Small intestine (tissue), 7 donors: Measurements from ENCODE around the gene LIM2. TPM values are rescaled to one million over a fixed set of nuclear protein-coding genes. Genes with fewer than 3 reads are reported as not detected.

ENCODE experiments used
- DNase-seq, 2 donors: peaks; one replicate each; pipeline versions ENCODE4 v3.0.0 to v3.0.0-alpha.2; 2013
- FAIRE-seq: peaks from 2 replicates; lab custom pipeline; 2012; peaks lifted over from hg19 to GRCh38; lab: Jason Lieb, UNC
- H3K27ac ChIP-seq, 3 donors: one replicate each; pipeline ENCODE4 v1.5.1; 2013; ENCODE audit warnings: low read length in 2 of 3, mild to moderate bottlenecking in 2 of 3, control low read depth in 1 of 3, inconsistent platforms in 1 of 3, low read depth in 1 of 3, moderate library complexity in 1 of 3
- H3K27me3 ChIP-seq, 3 donors: one replicate each; pipeline ENCODE4 v1.6.1; 2013; ENCODE audit warnings: low read length in 3 of 3, inconsistent platforms in 1 of 3; ENCODE audit not compliant: control insufficient read depth in 3 of 3, insufficient read depth in 3 of 3
- H3K36me3 ChIP-seq, 3 donors: one replicate each; pipeline ENCODE4 v1.6.1; 2013; ENCODE audit warnings: low read length in 3 of 3, inconsistent platforms in 1 of 3, low read depth in 1 of 3, mild to moderate bottlenecking in 1 of 3, moderate library complexity in 1 of 3; ENCODE audit not compliant: control insufficient read depth in 3 of 3, insufficient read depth in 2 of 3
- H3K4me1 ChIP-seq, 3 donors: one replicate each; pipeline ENCODE4 v1.6.1; 2013; ENCODE audit warnings: low read length in 2 of 3, inconsistent platforms in 1 of 3, low read depth in 1 of 3, mild to moderate bottlenecking in 1 of 3, moderate library complexity in 1 of 3; ENCODE audit not compliant: control insufficient read depth in 3 of 3, insufficient read depth in 2 of 3
- H3K4me3 ChIP-seq, 3 donors: one replicate each; pipeline ENCODE4 v1.5.1; 2013; ENCODE audit warnings: low read length in 3 of 3, control low read depth in 1 of 3, inconsistent platforms in 1 of 3, low read depth in 1 of 3, mild to moderate bottlenecking in 1 of 3, moderate library complexity in 1 of 3
- H3K9me3 ChIP-seq, 2 donors: one replicate each; pipeline ENCODE4 v1.6.1; 2013; ENCODE audit warnings: low read depth in 1 of 2, low read length in 1 of 2; ENCODE audit not compliant: control insufficient read depth in 2 of 2, insufficient read depth in 1 of 2
- WGBS, 3 donors: extraction: QIAGEN DNeasy Blood & Tissue Kit; methylation state at CpG; one replicate each; pipeline ENCODE4 v1.1.7; 2013; 5-methylcytosine and 5-hydroxymethylcytosine counted together
- polyA plus RNA-seq, 4 donors: library from polyadenylated mRNA; stranded (reverse) in 3 of 4; unstranded in 1 of 4; fragments of 200-250 nt in 3 of 4; fragments of 120-200 nt in 1 of 4; gene quantifications; one replicate each; pipeline versions ENCODE4 v1.2.1 to v1.2.3, GENCODE V29; 2013
- donor health status: healthy with polysubstance abuse.
- donor health status: control.
- donor health status: control.
- donor health status: Bipolar disorder and iron deficiency.
- donor health status: healthy.

The LIM2 gene
- polyA plus RNA-seq, 4 donors = 0.04 TPM; not detected in 3

- FAIRE-seq (no peak), DNase-seq (no peak)
- peaks cover 0 to 6% (median 0%) of the 10 kb centered on the region in 3 donors for H3K4me1 ChIP-seq
- H3K9me3 ChIP-seq = no peaks in the 10 kb centered on the region
- H3K36me3 ChIP-seq = no peaks in the 10 kb centered on the region
- 61 to 82% (median 81%) methylated on average over 18 of the region's 18 CpGs for WGBS, 3 donors
- peak overlapping the region in 1 of 3 donors; percentile 26 for H3K4me3 ChIP-seq
- H3K27ac ChIP-seq = peak overlapping the region in 2 of 3 donors; percentile 68 to 72
- no peaks in the 10 kb centered on the region for H3K27me3 ChIP-seq
Observed at GRCh38 chr19:51372021-51372648, 15.6 kb downstream of the LIM2 start.

DNA sequence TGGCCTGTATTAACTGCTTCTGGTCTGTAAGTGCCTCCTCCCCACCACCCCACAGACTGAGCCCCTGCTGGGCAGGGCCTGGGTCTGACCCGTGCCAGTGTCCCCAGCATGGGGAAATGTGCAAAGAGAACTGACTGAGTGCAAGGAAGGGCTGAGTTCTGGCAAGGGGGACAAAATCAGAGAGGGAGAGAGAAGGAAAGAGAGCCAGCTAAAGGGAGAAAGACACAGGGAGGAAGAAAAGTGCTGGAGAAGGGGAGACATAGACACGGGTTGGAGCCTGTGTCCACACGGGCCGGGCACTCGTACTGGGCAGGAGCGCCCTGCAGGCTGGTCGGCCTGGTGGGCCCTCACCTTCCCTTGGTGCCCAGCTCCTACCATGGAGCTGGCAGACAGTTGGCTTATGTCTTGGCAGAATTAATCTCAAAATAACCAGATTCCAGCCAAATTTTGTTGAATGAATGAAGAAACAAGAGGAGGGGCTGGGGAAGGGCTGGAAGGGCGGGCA is 16.5 kb downstream of the LIM2 start:
- H3K36me3 ChIP-seq = no peaks in the 10 kb centered on the region
- peak overlapping the region in 1 of 3 donors; percentile 26 for H3K4me3 ChIP-seq
- 67 to 81% (median 77%) methylated on average over 8 of the region's 8 CpGs for WGBS, 3 donors
- H3K27me3 ChIP-seq = no peaks in the 10 kb centered on the region
- FAIRE-seq (no peak), DNase-seq (no peak)
- H3K9me3 ChIP-seq = no peaks in the 10 kb centered on the region
- peaks cover 0 to 6% (median 0%) of the 10 kb centered on the region in 3 donors for H3K4me1 ChIP-seq
- peak overlapping the region in 1 of 3 donors; percentile 6 for H3K27ac ChIP-seq

DNA sequence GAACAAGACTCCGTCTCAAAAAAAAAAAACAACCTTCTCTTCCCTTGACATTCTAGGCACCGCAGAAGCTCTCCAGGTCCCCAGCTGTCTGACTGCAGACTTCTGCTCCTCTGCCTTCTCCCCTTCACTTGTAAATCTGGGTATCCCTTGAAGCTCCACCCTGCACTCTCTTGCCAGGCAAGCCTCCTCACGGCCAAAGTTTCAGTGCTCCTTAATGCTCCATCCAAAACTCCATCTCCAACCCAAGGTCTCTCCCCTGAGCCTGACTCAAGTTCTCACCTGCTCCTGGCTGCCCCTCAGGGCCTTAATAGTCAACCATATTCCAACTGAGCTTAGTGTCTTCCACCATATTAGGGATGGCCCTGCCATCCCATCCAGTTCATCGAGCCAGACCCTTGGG is 17.5 kb downstream of the LIM2 start:
- DNase-seq = no peak
- Histone ChIP-seq H3K4me1 (peaks cover 0 to 6% (median 0%) of the 10 kb centered on the region in 3 donors), H3K27me3 (no peaks in the 10 kb centered on the region), H3K27ac (peak overlapping the region in 1 of 3 donors; percentile 8), H3K36me3 (no peaks in the 10 kb centered on the region), H3K4me3 (no peak overlapping the region), H3K9me3 (no peaks in the 10 kb centered on the region)
- no peak for FAIRE-seq
- WGBS, 3 donors = 63 to 80% (median 72%) methylated on average over 3 to 4 of the region's 4 CpGs

GRCh38 chr19:51368366-51369282 is 19.1 kb downstream of the LIM2 start, which contains the start of gene CLDND2:
CLDND2 (minus strand) TSS chr19:51369003; CDS start chr19:51368577, 426 bp downstream.
- H3K4me3 ChIP-seq = peak within 1 kb of the TSS; percentile 54 to 67 (median 64)
- peak within 1 kb of the TSS; percentile 58 to 89 (median 75) for H3K27ac ChIP-seq
- 57 to 65% (median 60%) methylated on average over 19 to 23 of the region's 23 CpGs for WGBS, 3 donors
- H3K27me3 ChIP-seq = no peaks in the 10 kb centered on the region
- no peaks in the 10 kb centered on the region for H3K9me3 ChIP-seq
- H3K36me3 ChIP-seq = peaks cover 0 to 5% (median 0%) of the 10 kb centered on the region in 3 donors
- DNase-seq (peak in 1 of 2 donors; percentile 10), FAIRE-seq (no peak)
- peaks cover 0 to 17% (median 0%) of the 10 kb centered on the region in 3 donors for H3K4me1 ChIP-seq

DNA sequence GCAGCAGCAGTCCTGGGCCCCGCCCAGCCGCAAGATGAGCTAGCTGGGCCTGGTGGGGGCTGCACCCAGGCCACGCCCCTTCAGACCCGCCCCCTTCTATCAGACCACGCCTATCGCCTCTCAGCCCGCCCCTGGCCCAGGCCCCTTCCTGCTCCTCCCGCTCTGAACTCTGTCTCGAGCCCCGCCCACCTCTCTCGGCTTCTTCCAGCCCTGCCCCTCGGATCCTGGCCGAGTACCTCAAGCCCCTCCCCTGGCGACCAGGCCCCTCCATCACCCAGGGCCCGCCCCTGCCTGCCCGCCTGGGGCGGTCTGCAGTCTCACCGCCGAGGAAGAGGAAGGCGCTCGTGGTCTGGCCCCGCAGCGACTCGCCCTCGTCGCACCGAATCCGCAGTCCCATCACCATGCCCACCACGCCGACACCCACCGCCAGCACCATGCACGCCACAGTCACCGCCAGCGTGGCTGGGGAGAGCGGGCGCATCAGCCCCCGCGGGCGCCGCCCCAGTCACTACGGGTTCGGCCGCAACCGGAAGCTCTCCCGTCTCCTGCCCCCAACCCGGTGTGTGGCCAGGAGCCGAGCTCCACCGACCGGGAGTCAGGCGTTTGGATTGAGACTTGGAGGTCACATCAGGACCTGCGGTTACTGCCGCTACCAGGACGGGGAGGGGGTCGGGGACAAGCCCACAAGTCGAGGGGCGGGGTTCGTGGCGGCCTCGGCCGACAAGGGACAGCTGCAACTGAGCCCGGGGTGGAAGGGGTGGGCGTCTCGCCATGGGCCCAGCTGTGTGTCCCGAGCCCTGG is 20.0 kb downstream of the LIM2 start:
- FAIRE-seq (no peak), DNase-seq (peak; percentile 98 to 100)
- Histone ChIP-seq H3K4me1 (peaks cover 0 to 24% (median 0%) of the 10 kb centered on the region in 3 donors), H3K9me3 (no peaks in the 10 kb centered on the region), H3K36me3 (peaks cover 0 to 5% (median 0%) of the 10 kb centered on the region in 3 donors), H3K27ac (peak overlapping the region; percentile 93 to 95 (median 93)), H3K4me3 (peak overlapping the region; percentile 54 to 81 (median 67)), H3K27me3 (no peaks in the 10 kb centered on the region)
- WGBS, 3 donors = 0 to 1% (median 0%) methylated on average over 42 to 64 of the region's 64 CpGs

DNA sequence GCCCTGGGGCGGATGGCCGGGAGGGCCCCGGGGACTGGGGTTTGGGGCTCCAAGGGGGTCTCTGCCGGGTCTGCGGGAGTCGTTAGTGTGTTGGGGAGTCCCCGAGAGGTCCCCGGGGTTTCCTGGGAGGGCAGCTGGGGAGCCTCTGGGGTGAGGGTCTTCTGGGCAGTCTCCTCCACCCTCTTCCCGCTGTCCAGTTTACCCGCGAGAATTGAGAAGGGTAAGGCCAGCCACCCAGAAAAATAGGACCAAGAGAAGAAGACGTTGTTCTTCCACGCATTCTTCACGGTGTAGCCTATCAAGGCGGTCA is 20.6 kb downstream of the LIM2 start:
- FAIRE-seq = no peak
- no peaks in the 10 kb centered on the region for H3K27me3 ChIP-seq
- peak overlapping the region; percentile 39 to 81 (median 67) for H3K4me3 ChIP-seq
- H3K27ac ChIP-seq = peak overlapping the region; percentile 93 to 95 (median 93)
- DNase-seq = no peak
- peaks cover 0 to 30% (median 3%) of the 10 kb centered on the region in 3 donors for H3K4me1 ChIP-seq
- WGBS, 3 donors = 0 to 1% (median 0%) methylated on average over 15 of the region's 15 CpGs
- no peaks in the 10 kb centered on the region for H3K9me3 ChIP-seq
- peaks cover 0 to 5% (median 0%) of the 10 kb centered on the region in 3 donors for H3K36me3 ChIP-seq

- H3K27ac ChIP-seq = peak overlapping the region; percentile 93 to 97 (median 97)
- H3K4me3 ChIP-seq = peak overlapping the region; percentile 63 to 98 (median 81)
- H3K27me3 ChIP-seq = no peaks in the 10 kb centered on the region
- H3K36me3 ChIP-seq = peaks cover 0 to 7% (median 0%) of the 10 kb centered on the region in 3 donors
- peak; percentile 99 to 100 for DNase-seq
- H3K4me1 ChIP-seq = peaks cover 0 to 36% (median 3%) of the 10 kb centered on the region in 3 donors
- no peak for FAIRE-seq
- no peaks in the 10 kb centered on the region for H3K9me3 ChIP-seq
- WGBS, 3 donors = 0 to 1% (median 1%) methylated on average over 52 to 54 of the region's 54 CpGs
Observed at GRCh38 chr19:51366389-51367254, 21.2 kb downstream of the LIM2 start.
